Eye (tissue), 1 donor: ENCODE results near the gene P2RX7.
"Not testable (repeated sequence)": the region's sequence is repeated elsewhere in the genome, so short reads cannot be mapped to it uniquely, and the experiment has no call there.

Source experiments
- DNase-seq: peaks from one replicate; pipeline ENCODE4 v3.0.0-alpha.2; 2015

Gene P2RX7

GRCh38 chr12:121139286-121139685, 6.6 kb downstream of the P2RX7 start:
- DNase-seq = no peak

GRCh38 chr12:121142171-121142950, 9.7 kb downstream of the P2RX7 start:
- DNase-seq = no peak

GRCh38 chr12:121144416-121144914, 11.8 kb downstream of the P2RX7 start:
- no peak for DNase-seq

- no peak for DNase-seq
Observed at GRCh38 chr12:121145221-121145620, 12.5 kb downstream of the P2RX7 start.

GRCh38 chr12:121149289-121149688, 16.6 kb downstream of the P2RX7 start:
- DNase-seq = not testable (repeated sequence)

GRCh38 chr12:121154793-121155375, 22.2 kb downstream of the P2RX7 start:
- DNase-seq = no peak

- DNase-seq = no peak
Observed at GRCh38 chr12:121156365-121156764, 23.7 kb downstream of the P2RX7 start.

- DNase-seq = no peak
Observed at GRCh38 chr12:121158085-121158484, 25.4 kb downstream of the P2RX7 start.

- not testable (repeated sequence) for DNase-seq
Observed at GRCh38 chr12:121158728-121159351, 26.2 kb downstream of the P2RX7 start.

GRCh38 chr12:121159467-121160307, 27.0 kb downstream of the P2RX7 start:
- DNase-seq = no peak

GRCh38 chr12:121162384-121162783, 29.7 kb downstream of the P2RX7 start:
- DNase-seq = no peak

GRCh38 chr12:121162985-121163384, 30.3 kb downstream of the P2RX7 start:
- DNase-seq = no peak

GRCh38 chr12:121164839-121165238, 32.2 kb downstream of the P2RX7 start:
- DNase-seq = not testable (repeated sequence)

- DNase-seq = no peak
Observed at GRCh38 chr12:121165316-121165715, 32.6 kb downstream of the P2RX7 start.

GRCh38 chr12:121166356-121166755, 33.7 kb downstream of the P2RX7 start:
- DNase-seq = no peak

GRCh38 chr12:121167232-121167820, 34.6 kb downstream of the P2RX7 start:
- no peak for DNase-seq

GRCh38 chr12:121167951-121168350, 35.3 kb downstream of the P2RX7 start:
- DNase-seq = no peak

GRCh38 chr12:121170151-121170550, 37.5 kb downstream of the P2RX7 start:
- DNase-seq = no peak

- DNase-seq = no peak
Observed at GRCh38 chr12:121170611-121171260, 38.1 kb downstream of the P2RX7 start.

- DNase-seq = no peak
Observed at GRCh38 chr12:121172145-121172544, 39.5 kb downstream of the P2RX7 start.

GRCh38 chr12:121175383-121176119, 42.9 kb downstream of the P2RX7 start:
- DNase-seq = no peak
